HFF-Myc (cell line): ENCODE results near the gene SDK2.

ENCODE experiments used
- DNase-seq: peaks from one replicate; pipeline ENCODE4 v3.0.0-alpha.2; 2011; ENCODE audit warnings: low read depth; ENCODE audit errors: extremely low read depth
- H3K4me3 ChIP-seq: replicated peaks from 2 replicates; pipeline ENCODE4 v1.5.1; 2011; ENCODE audit warnings: low read depth, mild to moderate bottlenecking, control low read depth, low read length
- TF ChIP-seq, protein P1 (sequence below): IDR thresholded peaks from 2 replicates; pipeline ENCODE4 v1.5.1; 2012; ENCODE audit warnings: mild to moderate bottlenecking, low read depth, low read length, control low read depth; ENCODE audit errors: missing control alignments

SDK2 gene

DNA sequence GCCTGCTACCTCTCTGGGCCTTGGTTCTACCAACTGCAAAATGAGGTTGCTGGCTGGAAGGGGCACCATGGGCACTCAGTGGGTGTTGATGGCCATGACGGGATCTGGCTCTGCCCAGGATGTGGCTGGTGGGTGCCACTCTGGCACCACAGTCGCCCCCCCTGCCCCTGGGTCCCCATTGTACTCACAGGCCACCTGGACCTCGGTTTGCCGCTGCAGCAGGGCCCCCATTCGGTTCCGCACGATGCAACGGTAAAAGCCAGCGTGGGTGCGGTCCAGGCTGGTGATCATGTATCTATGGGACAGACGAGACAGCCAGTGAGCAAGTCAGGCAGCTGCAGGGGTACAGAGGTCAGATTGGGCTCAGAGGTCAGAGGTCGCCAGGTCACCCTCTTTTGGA is 172.3 kb downstream of the SDK2 start:
- TF ChIP-seq, protein P1, sequence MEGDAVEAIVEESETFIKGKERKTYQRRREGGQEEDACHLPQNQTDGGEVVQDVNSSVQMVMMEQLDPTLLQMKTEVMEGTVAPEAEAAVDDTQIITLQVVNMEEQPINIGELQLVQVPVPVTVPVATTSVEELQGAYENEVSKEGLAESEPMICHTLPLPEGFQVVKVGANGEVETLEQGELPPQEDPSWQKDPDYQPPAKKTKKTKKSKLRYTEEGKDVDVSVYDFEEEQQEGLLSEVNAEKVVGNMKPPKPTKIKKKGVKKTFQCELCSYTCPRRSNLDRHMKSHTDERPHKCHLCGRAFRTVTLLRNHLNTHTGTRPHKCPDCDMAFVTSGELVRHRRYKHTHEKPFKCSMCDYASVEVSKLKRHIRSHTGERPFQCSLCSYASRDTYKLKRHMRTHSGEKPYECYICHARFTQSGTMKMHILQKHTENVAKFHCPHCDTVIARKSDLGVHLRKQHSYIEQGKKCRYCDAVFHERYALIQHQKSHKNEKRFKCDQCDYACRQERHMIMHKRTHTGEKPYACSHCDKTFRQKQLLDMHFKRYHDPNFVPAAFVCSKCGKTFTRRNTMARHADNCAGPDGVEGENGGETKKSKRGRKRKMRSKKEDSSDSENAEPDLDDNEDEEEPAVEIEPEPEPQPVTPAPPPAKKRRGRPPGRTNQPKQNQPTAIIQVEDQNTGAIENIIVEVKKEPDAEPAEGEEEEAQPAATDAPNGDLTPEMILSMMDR: no peak
- no peak for DNase-seq
- no peak overlapping the region for H3K4me3 ChIP-seq

DNA sequence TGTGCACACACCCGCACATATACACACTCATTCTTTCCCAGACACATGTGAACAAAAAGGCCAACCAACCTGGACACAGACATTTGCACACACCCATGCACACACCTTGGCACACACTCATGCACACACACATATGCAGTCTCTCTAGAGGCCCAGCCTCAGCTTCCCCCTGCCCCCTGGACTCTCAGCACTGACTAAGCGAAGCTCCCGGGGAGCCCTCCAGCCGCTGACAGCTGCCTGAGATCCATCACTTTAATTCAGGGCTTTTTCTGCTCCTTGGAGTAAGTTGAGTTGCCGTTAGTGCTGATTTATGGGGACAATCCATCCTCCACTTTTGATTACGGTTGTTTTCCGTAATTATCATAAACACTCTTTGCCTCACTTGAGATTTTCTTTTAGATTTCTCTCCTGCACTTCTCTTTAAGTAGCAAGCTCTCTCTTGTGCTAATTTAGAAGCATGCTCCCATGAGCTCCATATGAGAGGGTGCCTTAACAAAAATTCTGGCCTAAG is 173.9 kb downstream of the SDK2 start:
- TF ChIP-seq, protein P1: no peak
- DNase-seq: no peak
- H3K4me3 ChIP-seq: no peak overlapping the region

DNA sequence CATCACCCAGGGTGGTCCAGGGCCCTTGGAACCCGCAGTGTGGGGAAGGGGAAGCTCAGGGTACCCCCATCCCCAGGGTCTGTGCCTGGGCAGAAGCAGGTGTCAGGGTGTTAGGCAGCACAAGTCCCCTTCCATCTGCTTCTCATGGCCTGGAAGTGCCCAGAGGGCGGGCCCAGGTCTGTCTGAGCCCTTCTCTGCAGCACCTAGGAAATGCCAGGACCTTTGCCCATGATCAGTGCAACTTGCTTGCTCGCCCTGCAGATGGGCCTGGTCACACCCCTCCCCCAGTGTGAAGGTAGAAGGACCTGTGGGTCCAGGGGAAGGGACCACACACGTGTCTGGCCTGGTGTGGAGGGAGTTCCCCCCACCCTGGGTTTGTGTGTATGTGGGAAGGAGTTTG is 174.9 kb downstream of the SDK2 start:
- H3K4me3 ChIP-seq: no peak overlapping the region
- TF ChIP-seq, protein P1: no peak
- no peak for DNase-seq

DNA sequence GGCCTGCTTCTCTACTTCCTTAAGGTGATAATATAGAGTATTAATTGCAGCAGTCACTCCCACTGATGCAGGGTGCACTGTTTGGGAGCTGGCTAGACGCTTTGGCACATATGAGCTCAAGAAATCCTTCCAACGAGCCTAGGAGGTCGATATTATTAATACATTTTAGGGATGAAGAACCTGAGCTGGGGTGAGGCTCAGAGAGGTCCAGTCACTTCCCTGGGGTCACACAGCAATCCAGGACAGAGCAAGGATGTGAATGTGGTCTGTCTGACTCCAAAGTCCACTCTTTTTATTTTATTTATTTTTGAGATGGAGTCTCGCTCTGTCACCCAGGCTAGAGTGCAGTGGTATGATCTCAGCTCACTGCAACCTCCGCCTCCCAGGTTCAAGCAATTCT is 176.0 kb downstream of the SDK2 start:
- no peak overlapping the region for H3K4me3 ChIP-seq
- no peak for DNase-seq
- TF ChIP-seq, protein P1: no peak

DNA sequence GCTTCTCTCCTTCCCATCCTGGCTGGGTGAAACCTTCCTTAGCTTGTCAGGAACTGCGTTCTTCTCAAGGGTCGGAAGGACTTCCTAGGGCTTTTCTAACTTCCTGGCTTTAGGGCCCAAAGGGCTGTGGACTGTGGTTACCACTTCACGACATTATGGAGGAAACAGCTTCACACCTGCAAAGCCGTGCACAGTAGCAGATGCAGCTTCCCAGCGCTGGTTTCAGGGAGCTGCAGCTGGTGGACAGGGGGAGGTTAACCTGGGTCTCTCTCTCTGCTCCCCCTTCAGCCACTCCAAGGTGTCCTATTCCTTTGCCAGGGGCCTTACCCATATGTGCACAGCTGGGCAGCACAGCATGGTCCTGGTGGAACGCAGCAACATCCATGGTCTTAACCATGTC is 176.6 kb downstream of the SDK2 start:
- DNase-seq: no peak
- TF ChIP-seq, protein P1: no peak
- H3K4me3 ChIP-seq: no peak overlapping the region

DNA sequence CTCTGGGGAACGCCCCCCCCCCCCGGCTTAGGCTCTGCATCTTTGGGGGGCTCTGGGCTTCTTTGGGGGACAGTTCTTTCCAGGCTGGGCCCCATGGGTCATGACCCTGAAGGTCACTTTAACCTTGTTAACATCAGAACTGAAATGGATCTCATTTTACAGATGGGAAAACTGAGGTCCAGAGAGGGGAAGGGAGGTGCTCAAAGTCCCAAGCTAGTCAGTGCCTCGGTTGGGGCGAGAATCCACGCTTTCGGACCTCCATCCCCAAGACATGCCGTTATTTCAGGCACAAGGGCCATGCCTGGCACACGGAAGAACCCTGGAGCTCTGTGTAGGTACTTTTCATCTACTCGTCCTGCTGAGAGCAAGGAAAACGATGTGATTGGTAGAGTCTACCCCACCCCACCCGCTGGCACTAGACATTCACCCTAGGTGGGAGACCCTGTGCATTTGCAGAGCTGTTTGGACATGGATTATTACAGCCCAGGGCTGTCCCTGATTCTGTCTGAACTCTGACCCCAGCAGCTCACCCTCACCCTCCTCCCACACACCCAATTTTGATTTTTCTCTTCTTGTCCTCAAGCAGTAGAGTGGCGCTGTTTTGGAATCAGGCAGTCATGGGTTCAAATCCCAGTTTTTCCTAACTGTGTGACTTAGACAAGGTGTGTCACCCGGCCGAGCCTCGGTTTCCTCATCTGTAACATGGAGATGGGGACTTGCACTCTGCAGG is 177.4 kb downstream of the SDK2 start:
- no peak for DNase-seq
- TF ChIP-seq, protein P1: no peak
- no peak overlapping the region for H3K4me3 ChIP-seq

DNA sequence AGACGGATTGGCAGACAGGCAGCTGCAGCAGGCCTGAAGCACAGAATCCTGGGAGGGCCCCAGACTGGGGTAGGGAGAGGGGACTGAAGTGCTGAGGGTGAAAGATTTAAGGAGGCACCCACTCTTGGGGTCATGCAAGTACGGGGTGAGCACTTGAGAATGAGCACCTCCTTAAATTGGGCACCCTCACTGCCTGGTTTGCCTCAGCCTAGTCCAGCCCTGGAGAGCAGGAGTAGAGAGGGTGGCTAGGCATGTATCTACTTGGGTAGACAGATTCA is 178.4 kb downstream of the SDK2 start:
- TF ChIP-seq, protein P1: no peak
- no peak for DNase-seq
- H3K4me3 ChIP-seq: no peak overlapping the region
